ENCODE results near the gene GDA.

GRCh38 chr9:72139226-72139625 is 10.0 kb upstream of the GDA start:
- TF ChIP-seq POLR2A (IDR thresholded peaks at IDR 0.05; ENCODE audit: low read length) = no peak
- TF ChIP-seq GATA1 (IDR thresholded peaks at IDR 0.05; ENCODE audit: low read depth, low read length) = no peak

Data from erythroblast (primary cell).